ENCODE results near the gene ELMOD1. TPM values are rescaled to one million over a fixed set of nuclear protein-coding genes. Genes with fewer than 3 reads are reported as not detected.

Gene ELMOD1
- total and polyA plus RNA-seq, 10 donors = 0.02 TPM; not detected in 9

- H3K27me3 ChIP-seq (replicated peaks in 1 of 7) = peaks cover 0 to 39% (median 0%) of the 10 kb centered on the region in 7 donors
- H3K4me1 ChIP-seq = no peaks in the 10 kb centered on the region
- no peaks in the 10 kb centered on the region for H3K9me3 ChIP-seq
- H3K4me3 ChIP-seq = no peak overlapping the region
- TF ChIP-seq POLR2AphosphoS5 (IDR thresholded peaks at IDR 0.05) = no peak
- TF ChIP-seq, protein P1, sequence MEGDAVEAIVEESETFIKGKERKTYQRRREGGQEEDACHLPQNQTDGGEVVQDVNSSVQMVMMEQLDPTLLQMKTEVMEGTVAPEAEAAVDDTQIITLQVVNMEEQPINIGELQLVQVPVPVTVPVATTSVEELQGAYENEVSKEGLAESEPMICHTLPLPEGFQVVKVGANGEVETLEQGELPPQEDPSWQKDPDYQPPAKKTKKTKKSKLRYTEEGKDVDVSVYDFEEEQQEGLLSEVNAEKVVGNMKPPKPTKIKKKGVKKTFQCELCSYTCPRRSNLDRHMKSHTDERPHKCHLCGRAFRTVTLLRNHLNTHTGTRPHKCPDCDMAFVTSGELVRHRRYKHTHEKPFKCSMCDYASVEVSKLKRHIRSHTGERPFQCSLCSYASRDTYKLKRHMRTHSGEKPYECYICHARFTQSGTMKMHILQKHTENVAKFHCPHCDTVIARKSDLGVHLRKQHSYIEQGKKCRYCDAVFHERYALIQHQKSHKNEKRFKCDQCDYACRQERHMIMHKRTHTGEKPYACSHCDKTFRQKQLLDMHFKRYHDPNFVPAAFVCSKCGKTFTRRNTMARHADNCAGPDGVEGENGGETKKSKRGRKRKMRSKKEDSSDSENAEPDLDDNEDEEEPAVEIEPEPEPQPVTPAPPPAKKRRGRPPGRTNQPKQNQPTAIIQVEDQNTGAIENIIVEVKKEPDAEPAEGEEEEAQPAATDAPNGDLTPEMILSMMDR (IDR thresholded peaks at IDR 0.05 in 8 of 11, conservative IDR thresholded peaks at IDR 0.05 in 3 of 11) = no peak
- TF ChIP-seq POLR2A (IDR thresholded peaks at IDR 0.05) = no peak
- H3K27ac ChIP-seq = no peak overlapping the region
- intact Hi-C loops (cut with DNase I; ENCODE audit: low total_unique reads) = no loop called here
- DNase-seq = no peak
- H3K36me3 ChIP-seq = no peaks in the 10 kb centered on the region
- WGBS, 5 donors = 49 to 56% (median 51%) methylated on average over 4 of the region's 4 CpGs
These were observed 116.9 kb downstream of the ELMOD1 start for GRCh38 chr11:107707807-107708206.

DNA sequence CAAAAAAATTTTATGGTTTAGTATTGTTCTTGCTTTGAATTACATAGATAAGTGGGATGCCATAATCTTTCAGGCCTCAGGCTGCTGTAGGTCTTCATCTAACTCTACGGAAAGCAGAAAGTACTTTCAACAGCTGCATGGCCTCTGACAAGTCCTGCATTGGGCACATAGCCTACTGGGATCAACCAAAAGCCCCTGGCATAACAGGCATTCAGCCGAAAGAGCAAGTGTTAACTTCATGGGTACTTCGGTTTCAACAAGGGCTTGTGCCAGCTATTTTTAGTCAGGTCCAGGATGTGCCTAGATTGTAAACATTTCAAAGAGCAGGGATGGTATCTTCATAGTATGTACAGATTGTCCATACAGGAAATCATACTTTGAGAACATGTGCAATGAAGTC, 117.8 kb downstream of the ELMOD1 start:
- Histone ChIP-seq H3K36me3 (no peaks in the 10 kb centered on the region), H3K9me3 (no peaks in the 10 kb centered on the region), H3K27ac (no peak overlapping the region), H3K27me3 (replicated peaks in 1 of 7) (peaks cover 0 to 41% (median 0%) of the 10 kb centered on the region in 7 donors), H3K4me1 (no peaks in the 10 kb centered on the region), H3K4me3 (no peak overlapping the region)
- TF ChIP-seq, protein P1 (IDR thresholded peaks at IDR 0.05 in 8 of 11, conservative IDR thresholded peaks at IDR 0.05 in 3 of 11) = no peak
- TF ChIP-seq POLR2A (IDR thresholded peaks at IDR 0.05) (no peak), POLR2AphosphoS5 (IDR thresholded peaks at IDR 0.05) (no peak)
- no peak for DNase-seq
- intact Hi-C loops (cut with DNase I; ENCODE audit: low total_unique reads) = no loop called here
- WGBS, 5 donors = 67 to 83% (median 76%) methylated on average over 3 of the region's 3 CpGs

- Histone ChIP-seq H3K36me3 (no peaks in the 10 kb centered on the region), H3K27ac (no peak overlapping the region), H3K4me3 (no peak overlapping the region), H3K4me1 (no peaks in the 10 kb centered on the region), H3K9me3 (no peaks in the 10 kb centered on the region), H3K27me3 (replicated peaks in 1 of 7) (peaks cover 0 to 39% (median 0%) of the 10 kb centered on the region in 7 donors)
- intact Hi-C loops (cut with DNase I; ENCODE audit: low total_unique reads) = no loop called here
- no peak for DNase-seq
- TF ChIP-seq, protein P1 (IDR thresholded peaks at IDR 0.05 in 8 of 11, conservative IDR thresholded peaks at IDR 0.05 in 3 of 11) = no peak
- 89 to 97% (median 95%) methylated on average over 1 of the region's 1 CpG for WGBS, 5 donors
These were observed 119.4 kb downstream of the ELMOD1 start for GRCh38 chr11:107710301-107710700.

GRCh38 chr11:107711861-107712755, 121.2 kb downstream of the ELMOD1 start, which contains the start of gene SLN:
TSS of gene SLN (minus strand) at chr11:107712056.
- TF ChIP-seq POLR2A (IDR thresholded peaks at IDR 0.05) (no peak), POLR2AphosphoS5 (IDR thresholded peaks at IDR 0.05) (no peak)
- TF ChIP-seq, protein P1 (IDR thresholded peaks at IDR 0.05 in 8 of 11, conservative IDR thresholded peaks at IDR 0.05 in 3 of 11) = no peak
- intact Hi-C loops (cut with DNase I; ENCODE audit: low total_unique reads) = no loop called here
- DNase-seq = no peak
- 66 to 70% (median 66%) methylated on average over 12 of the region's 12 CpGs for WGBS, 5 donors
- H3K27me3 ChIP-seq (replicated peaks in 1 of 7) = peaks cover 0 to 39% (median 0%) of the 10 kb centered on the region in 7 donors
- H3K9me3 ChIP-seq = no peaks in the 10 kb centered on the region
- H3K27ac ChIP-seq = no peak within 1 kb of the TSS
- no peaks in the 10 kb centered on the region for H3K36me3 ChIP-seq
- H3K4me3 ChIP-seq = no peak within 1 kb of the TSS
- H3K4me1 ChIP-seq = no peaks in the 10 kb centered on the region

Data from spleen (tissue), 11 donors.